A549 (cell line): ENCODE results near the gene ESR1. TPM values are rescaled to one million over a fixed set of nuclear protein-coding genes. Genes with fewer than 3 reads are reported as not detected.

ENCODE experiments used
- ATAC-seq, 2 experiments: fragments of 200-7000 bp in 1 of 2; fragments of >200 bp in 1 of 2; cut with Nextera tagmentation in 1 of 2; cut with Tn5 transposase in 1 of 2; 3 replicates each; pipeline versions ENCODE4 v1.8.0 to v1.9.1; 2018 to 2020; ENCODE audit warnings: mild to moderate bottlenecking in 1 of 2, moderate library complexity in 1 of 2
- CTCF ChIA-PET: fragments of 300-600 bp; sonication (Branson Sonifier 250); formaldehyde crosslinking; extraction: SDS; loops from one replicate; lab custom pipeline; 2021; ENCODE audit warnings: antibody characterized with exemption, inconsistent platforms; lab: Yijun Ruan, JAX
- POLR2A ChIA-PET: fragments of 350-600 bp; formaldehyde crosslinking; extraction: SDS; loops from one replicate; lab custom pipeline; 2021; ENCODE audit warnings: antibody characterized with exemption, inconsistent platforms; lab: Yijun Ruan, JAX
- DNase-seq, 2 experiments: peaks; one replicate each; pipeline versions ENCODE4 v3.0.0 to v3.0.0-alpha.2; 2011 to 2016; ENCODE audit warnings: low read depth in 1 of 2, low spot score in 1 of 2
- FAIRE-seq: peaks from 2 replicates; lab custom pipeline; 2011; peaks lifted over from hg19 to GRCh38; lab: Jason Lieb, UNC
- H3K27ac ChIP-seq, 2 experiments: fragments of >200 bp; sonication (Bioruptor Twin); formaldehyde crosslinking; 3 replicates each; pipeline ENCODE4 v1.5.1; 2016 to 2017
- H3K4me1 ChIP-seq: fragments of >200 bp; sonication (Bioruptor Twin); formaldehyde crosslinking; 3 replicates; pipeline ENCODE4 v1.6.1; 2016
- H3K4me2 ChIP-seq: fragments of >200 bp; sonication (Bioruptor Twin); formaldehyde crosslinking; 3 replicates; pipeline ENCODE4 v1.6.1; 2016
- H3K4me3 ChIP-seq: fragments of >200 bp; sonication (Bioruptor Twin); formaldehyde crosslinking; 3 replicates; pipeline ENCODE4 v1.5.1; 2016
- H3K9me3 ChIP-seq: fragments of >200 bp; sonication (Bioruptor Twin); formaldehyde crosslinking; 3 replicates; pipeline ENCODE4 v1.6.1; 2016
- CEBPB ChIP-seq, 2 experiments: fragments of >200 bp in 1 of 2; sonication (Bioruptor Twin) in 1 of 2; formaldehyde crosslinking in 1 of 2; IDR thresholded peaks; 2 replicates each; pipeline ENCODE4 v1.6.1; 2012 to 2016
- CTCF ChIP-seq: fragments of >200 bp; sonication (Bioruptor Twin); formaldehyde crosslinking; IDR thresholded peaks from 3 replicates; pipeline ENCODE4 v1.5.1; 2016
- EHF ChIP-seq: fragments of 250-450 bp; sonication (Bioruptor Pico); IDR thresholded peaks from 2 replicates; pipeline ENCODE4 v1.5.0; 2020; ENCODE audit warnings: mild to moderate bottlenecking
- EP300 ChIP-seq, 2 experiments: fragments of >200 bp; sonication (Bioruptor Twin); formaldehyde crosslinking; IDR thresholded peaks; 2 replicates in 1 of 2; 3 replicates in 1 of 2; pipeline ENCODE4 v1.6.1; 2016 to 2017
- ESRRA ChIP-seq: fragments of 150-350 bp; IDR thresholded peaks from 2 replicates; pipeline ENCODE4 v1.6.1; 2014; ENCODE audit warnings: mild to moderate bottlenecking, low read length, borderline replicate concordance
- HDAC2 ChIP-seq: fragments of 200-600 bp; sonication (generic); IDR thresholded peaks from 2 replicates; pipeline ENCODE4 v1.6.1; 2016
- HOXA7 ChIP-seq: fragments of 250-450 bp; sonication (Bioruptor Pico); IDR thresholded peaks from 2 replicates; pipeline ENCODE4 v1.5.0; 2020; ENCODE audit warnings: mild to moderate bottlenecking, moderate library complexity
- HOXB13 ChIP-seq: fragments of 250-450 bp; sonication (Bioruptor Pico); IDR thresholded peaks from 2 replicates; pipeline ENCODE4 v1.5.0; 2020; ENCODE audit warnings: low read depth, mild to moderate bottlenecking, moderate library complexity
- JUNB ChIP-seq: fragments of >200 bp; sonication (Bioruptor Twin); formaldehyde crosslinking; IDR thresholded peaks from 2 replicates; pipeline ENCODE4 v1.6.1; 2016
- MAZ ChIP-seq: fragments of 150-350 bp; IDR thresholded peaks from 2 replicates; pipeline ENCODE4 v1.6.1; 2014; ENCODE audit warnings: antibody characterized with exemption, low read depth, low read length, borderline replicate concordance
- NFE2L2 ChIP-seq: fragments of 150-350 bp; conservative IDR thresholded peaks from 2 replicates; pipeline ENCODE4 v1.6.1; 2014; ENCODE audit warnings: low read length
- PHF8 ChIP-seq: fragments of 200-600 bp; sonication (generic); IDR thresholded peaks from 2 replicates; pipeline ENCODE4 v1.6.1; 2016; ENCODE audit warnings: low read depth, mild to moderate bottlenecking, antibody characterized with exemption, moderate library complexity, borderline replicate concordance
- POLR2A ChIP-seq: IDR thresholded peaks from 2 replicates; pipeline ENCODE4 v1.6.1; 2012; ENCODE audit warnings: mild to moderate bottlenecking, low read length
- POLR2AphosphoS2 ChIP-seq: conservative IDR thresholded peaks from 2 replicates; pipeline ENCODE4 v1.6.1; 2012; ENCODE audit warnings: low read length, improper control_type of control experiment, inconsistent platforms
- RAD21 ChIP-seq, 2 experiments: fragments of >200 bp in 1 of 2; sonication (Bioruptor Twin) in 1 of 2; formaldehyde crosslinking in 1 of 2; IDR thresholded peaks in 1 of 2; conservative IDR thresholded peaks in 1 of 2; 2 replicates in 1 of 2; 3 replicates in 1 of 2; pipeline ENCODE4 v1.6.1; 2012 to 2018; ENCODE audit warnings: inconsistent platforms in 1 of 2
- RARB ChIP-seq: fragments of 250-450 bp; sonication (Bioruptor Pico); IDR thresholded peaks from 2 replicates; pipeline ENCODE4 v1.8.0; 2021; ENCODE audit warnings: mild to moderate bottlenecking, moderate library complexity
- RNF2 ChIP-seq: fragments of 200-600 bp; sonication (generic); IDR thresholded peaks from 2 replicates; pipeline ENCODE4 v1.6.1; 2016; ENCODE audit warnings: low read depth, mild to moderate bottlenecking, antibody characterized with exemption, moderate library complexity, borderline replicate concordance
- SMC3 ChIP-seq: fragments of >200 bp; sonication (Bioruptor Twin); formaldehyde crosslinking; IDR thresholded peaks from 3 replicates; pipeline ENCODE4 v1.6.1; 2018; ENCODE audit warnings: inconsistent platforms
- SREBF2 ChIP-seq: fragments of 450-650 bp; IDR thresholded peaks from 2 replicates; pipeline ENCODE4 v1.6.1; 2014; ENCODE audit warnings: mild to moderate bottlenecking, moderate library complexity
- TFCP2L1 ChIP-seq: fragments of 250-450 bp; sonication (Bioruptor Pico); IDR thresholded peaks from 2 replicates; pipeline ENCODE4 v1.5.0; 2021; ENCODE audit warnings: mild to moderate bottlenecking
- ZC3H11A ChIP-seq: fragments of 450-650 bp; IDR thresholded peaks from 2 replicates; pipeline ENCODE4 v1.6.1; 2014; ENCODE audit warnings: antibody characterized with exemption, mild to moderate bottlenecking
- ZNF302 ChIP-seq: fragments of 250-450 bp; sonication (Bioruptor Pico); IDR thresholded peaks from 2 replicates; pipeline ENCODE4 v1.9.0; 2021; ENCODE audit warnings: inconsistent platforms, mild to moderate bottlenecking, moderate library complexity
- ZSCAN20 ChIP-seq: fragments of 250-450 bp; sonication (Bioruptor Pico); IDR thresholded peaks from 2 replicates; pipeline ENCODE4 v1.8.0; 2022; ENCODE audit warnings: mild to moderate bottlenecking, moderate library complexity
- WGBS: methylation state at CpG from one replicate; pipeline ENCODE4 v1.1.6; 2017; ENCODE audit errors: missing lambda C conversion rate; 5-methylcytosine and 5-hydroxymethylcytosine counted together
- polyA plus RNA-seq, 4 experiments: library from polyadenylated mRNA; depleted of rRNA in 3 of 4; stranded (reverse); fragments of >200 nt; fragmentation: RNase III in 1 of 4; extraction: RNeasy Plus Mini Kit Qiagen cat#74134 plus additional on column Dnase treatment in 1 of 4; gene quantifications; 2 replicates in 3 of 4; 3 replicates in 1 of 4; pipeline ENCODE4 v1.2.3, GENCODE V29; 2011 to 2017

Gene ESR1
- polyA plus RNA-seq, 2 of the 4 experiments (the other 2 are of a cell fraction): not detected

GRCh38 chr6:151763938-151764680 lies 43.4 kb upstream of the ESR1 start (continued):
- TF ChIP-seq JUNB (no peak), SMC3 (peak; percentile 50; the same call in 2 of the 3 replicates), ZC3H11A (no peak)

- POLR2A ChIA-PET: no interaction called here
- Histone ChIP-seq H3K4me3 (no peak overlapping the region), H3K4me1 (no peaks in the 10 kb centered on the region)
- TF ChIP-seq SREBF2 (no peak), HOXA7 (CRISPR knock-in tag) (no peak), HOXB13 (no peak), SMC3 (peak; percentile 55), RNF2 (no peak), HDAC2 (no peak), POLR2AphosphoS2 (no peak), RAD21 (conservative IDR thresholded peaks at IDR 0.05 in 1 of 2, IDR thresholded peaks at IDR 0.05 in 1 of 2) (peak; percentile 67 to 69), CTCF (peak; percentile 63)
- TF ChIP-seq, all 56 proteins: peak for 3
- Histone ChIP-seq H3K9me3 (no peaks in the 10 kb centered on the region), H3K27ac (peak overlapping the region; percentile 30 to 49; a peak in 1 of 6 replicates), H3K4me2 (peak overlapping the region; percentile 68)
- DNase-seq: peak; percentile 56 to 60
- WGBS: 3% methylated on average over 2 of the region's 2 CpGs
- peak in 1 of 2 experiments; percentile 68; a peak in 3 of 6 replicates for ATAC-seq
- FAIRE-seq: no peak
- CTCF ChIA-PET: interaction anchor here (0.6 to 3.6 kb wide), 25 partner anchors 8 to 573 kb away, joined by 3 to 24 read pairs (median 3); no protein-coding TSS in a partner anchor
These were observed 42.0 kb upstream of the ESR1 start for GRCh38 chr6:151765444-151765886.

GRCh38 chr6:151772446-151772845 lies 35.0 kb upstream of the ESR1 start:
- FAIRE-seq: no peak
- ChIA-PET POLR2A (no interaction called here), CTCF (no interaction called here)
- TF ChIP-seq MAZ: no peak
- no peak for TF ChIP-seq EP300 (IDR thresholded peaks at IDR 0.05)
- no peak for TF ChIP-seq PHF8
- TF ChIP-seq RARB (CRISPR knock-in tag): no peak
- no peak for TF ChIP-seq ZNF302 (CRISPR knock-in tag)
- no peak for TF ChIP-seq POLR2A
- TF ChIP-seq TFCP2L1 (CRISPR knock-in tag): no peak
- TF ChIP-seq POLR2AphosphoS2: no peak
- TF ChIP-seq CEBPB (IDR thresholded peaks at IDR 0.05): no peak
- no peak for TF ChIP-seq EHF (CRISPR knock-in tag)
- TF ChIP-seq ESRRA: no peak
- no peak for TF ChIP-seq NFE2L2
- no peak for TF ChIP-seq ZSCAN20 (CRISPR knock-in tag)
- WGBS: 6% methylated on average over 1 of the region's 1 CpG
- H3K4me1 ChIP-seq: no peaks in the 10 kb centered on the region
- no peak overlapping the region for H3K27ac ChIP-seq
- no peaks in the 10 kb centered on the region for H3K9me3 ChIP-seq
- no peak for ATAC-seq
- DNase-seq: no peak
- no peak overlapping the region for H3K4me2 ChIP-seq
- no peak overlapping the region for H3K4me3 ChIP-seq
